HG02973 (cell line): ENCODE results near the gene INCA1.

Experiments used
- ATAC-seq: cut with Tn5 transposase; IDR thresholded peaks from one replicate; pipeline ENCODE4 v1.9.1; 2021; ENCODE audit warnings: moderate library complexity; ENCODE audit not compliant: unreplicated experiment

Gene INCA1

GRCh38 chr17:5011928-5012327, 14.6 kb upstream of the INCA1 start:
- no peak for ATAC-seq

GRCh38 chr17:5003214-5003867, 6.0 kb upstream of the INCA1 start:
- no peak for ATAC-seq

GRCh38 chr17:5002121-5002788, 4.9 kb upstream of the INCA1 start:
- ATAC-seq = no peak

GRCh38 chr17:5000237-5000639, 2.9 kb upstream of the INCA1 start:
- ATAC-seq = no peak

GRCh38 chr17:4999430-5000093, 2.2 kb upstream of the INCA1 start:
- ATAC-seq = no peak

GRCh38 chr17:4998732-4999429, 1.6 kb upstream of the INCA1 start:
- no peak for ATAC-seq

- peak; percentile 13 for ATAC-seq
Measured at GRCh38 chr17:4998027-4998731, 857 bp upstream of the INCA1 start.

- ATAC-seq = no peak
Measured at GRCh38 chr17:4994081-4994595, 3.2 kb downstream of the INCA1 start.

GRCh38 chr17:4987767-4988567, 9.4 kb downstream of the INCA1 start:
- no peak for ATAC-seq

- peak; percentile 54 for ATAC-seq
Measured at GRCh38 chr17:4986951-4987766, 10.2 kb downstream of the INCA1 start, which contains the start of gene CAMTA2. CAMTA2 (minus strand) TSS chr17:4987675; CDS start chr17:4986222, 1,453 bp downstream.

- peak; percentile 4 for ATAC-seq
Measured at GRCh38 chr17:4986403-4986802, 10.9 kb downstream of the INCA1 start.

- ATAC-seq = no peak
Measured at GRCh38 chr17:4982305-4982704, 15.0 kb downstream of the INCA1 start.

- no peak for ATAC-seq
Measured at GRCh38 chr17:4980644-4981216, 16.6 kb downstream of the INCA1 start.

GRCh38 chr17:4978726-4979125, 18.6 kb downstream of the INCA1 start:
- no peak for ATAC-seq

GRCh38 chr17:4974115-4974670, 23.1 kb downstream of the INCA1 start:
- no peak for ATAC-seq

GRCh38 chr17:4973256-4974114, 23.8 kb downstream of the INCA1 start:
- no peak for ATAC-seq

- no peak for ATAC-seq
Measured at GRCh38 chr17:4972752-4973151, 24.6 kb downstream of the INCA1 start.
